22Rv1 (cell line): Measurements from ENCODE around the gene CENPO.

ENCODE experiments used
- CTCF ChIP-seq: fragments of 450-650 bp; IDR thresholded peaks from 2 replicates; pipeline ENCODE4 v1.5.1; 2017; ENCODE audit warnings: mild to moderate bottlenecking
- ZFX ChIP-seq: fragments of 450-650 bp; IDR thresholded peaks from 2 replicates; pipeline ENCODE4 v1.6.1; 2017; ENCODE audit warnings: antibody characterized with exemption, borderline replicate concordance

- TF ChIP-seq CTCF = no peak
- TF ChIP-seq ZFX = no peak
These were observed 65.8 kb downstream of the CENPO start for GRCh38 chr2:24858996-24859395.
